Esophagus squamous epithelium (tissue), 4 donors: ENCODE results near the gene PLCB1.

Experiments
- CTCF ChIP-seq, 6 experiments: fragments of 450-650 bp in 4 of 6; fragments of 200-600 bp in 2 of 6; sonication (generic) in 2 of 6; IDR thresholded peaks; one replicate each; pipeline ENCODE4 v1.5.1; 2016 to 2019; ENCODE audit warnings: antibody characterized with exemption in 6 of 6, mild to moderate bottlenecking in 4 of 6, moderate library complexity in 4 of 6
- POLR2A ChIP-seq, 4 donors: fragments of 450-650 bp; IDR thresholded peaks; one replicate each; pipeline ENCODE4 v1.6.1; 2017; ENCODE audit warnings: antibody characterized with exemption in 4 of 4, mild to moderate bottlenecking in 4 of 4, moderate library complexity in 3 of 4

- TF ChIP-seq CTCF (IDR thresholded peaks at IDR 0.05) (no peak), POLR2A (IDR thresholded peaks at IDR 0.05) (no peak)
Observed at GRCh38 chr20:8399947-8400346, 267.9 kb downstream of the PLCB1 start.
